ENCODE results near the gene NRN1L.

GRCh38 chr16:67934306-67935100, 49.8 kb downstream of the NRN1L start:
- TF ChIP-seq POLR2AphosphoS5 (IDR thresholded peaks at IDR 0.05; ENCODE audit: low read depth, low read length) = peak; percentile 40; the same call in 1 of the 2 replicates
- no peak for TF ChIP-seq REST (IDR thresholded peaks at IDR 0.05; ENCODE audit: insufficient read depth in 1 of 2, low read depth in 2 of 2, low read length in 2 of 2)
- no peak for TF ChIP-seq TAF1 (IDR thresholded peaks at IDR 0.05; ENCODE audit: borderline replicate concordance, insufficient read depth, low read length)
